GM21390 (cell line): ENCODE results near the gene TMEM232.
"Not testable (repeated sequence)": the region's sequence is repeated elsewhere in the genome, so short reads cannot be mapped to it uniquely, and the experiment has no call there.

Experiments
- ATAC-seq: cut with Tn5 transposase; IDR thresholded peaks from one replicate; pipeline ENCODE4 v1.9.1; 2021; ENCODE audit not compliant: unreplicated experiment

TMEM232 gene

DNA sequence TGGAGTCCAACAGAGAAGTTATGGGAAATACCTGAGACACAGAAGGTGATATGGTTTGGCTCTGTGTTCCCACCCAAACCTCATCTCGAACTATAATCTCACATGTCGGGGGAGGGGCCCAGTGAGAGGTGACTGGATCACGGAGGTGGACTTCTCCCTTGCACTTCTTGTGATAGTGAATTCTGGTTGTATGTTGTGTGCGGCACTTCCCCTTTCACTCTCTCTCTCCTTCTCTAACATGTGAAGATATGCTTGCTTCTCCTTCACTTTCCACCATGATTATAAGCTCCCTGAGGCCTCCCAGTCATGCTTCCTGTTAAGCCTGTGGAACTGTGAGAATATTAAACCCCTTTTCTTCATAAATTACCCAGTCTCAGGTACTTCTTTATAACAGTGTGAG lies 96.1 kb downstream of the TMEM232 start:
- no peak for ATAC-seq

DNA sequence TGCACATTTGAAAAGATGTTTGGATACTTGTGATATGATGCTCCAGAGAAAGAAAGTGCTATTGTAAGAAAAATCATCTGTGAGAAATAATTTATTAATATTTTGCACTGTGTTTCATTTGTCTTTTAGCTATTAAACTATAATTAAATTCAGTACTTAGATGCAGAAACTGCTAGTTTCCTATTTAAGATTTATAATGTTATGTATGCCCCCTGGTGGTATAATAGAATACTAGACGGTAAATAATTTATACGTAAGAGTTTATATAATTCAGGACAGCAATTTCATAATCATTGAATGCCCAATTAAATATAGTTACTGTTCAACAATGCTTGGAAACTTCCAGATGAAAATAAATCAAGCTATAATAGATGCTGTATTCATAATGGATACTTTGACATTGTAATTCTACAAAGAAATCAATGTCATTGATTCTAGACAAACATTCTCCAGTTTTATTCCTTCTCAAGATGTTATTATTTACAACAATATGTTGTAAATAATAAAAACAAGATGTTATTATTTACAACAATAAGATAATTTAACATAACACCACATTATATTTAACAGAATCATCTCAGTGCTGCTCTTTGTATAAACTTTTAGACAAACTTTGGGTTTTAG lies 101.0 kb downstream of the TMEM232 start:
- no peak for ATAC-seq

DNA sequence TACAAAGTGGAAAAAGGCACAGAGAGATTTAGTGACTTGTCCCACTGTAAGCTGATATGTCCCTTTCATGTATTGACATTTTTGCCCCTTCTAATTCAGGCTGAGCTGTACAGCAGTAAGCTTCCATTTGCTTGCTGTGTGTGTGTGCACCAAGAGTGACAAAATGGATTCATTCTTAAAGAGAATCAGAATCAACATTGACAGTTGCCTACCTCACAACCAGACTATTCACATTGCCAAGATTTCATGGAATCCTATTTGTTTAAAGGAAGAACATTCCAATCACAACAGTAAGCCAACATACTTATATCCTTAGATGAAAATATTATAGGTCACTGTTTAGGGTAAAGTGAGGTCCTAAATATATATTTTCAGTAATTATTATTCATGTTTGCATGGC lies 102.6 kb downstream of the TMEM232 start:
- no peak for ATAC-seq

DNA sequence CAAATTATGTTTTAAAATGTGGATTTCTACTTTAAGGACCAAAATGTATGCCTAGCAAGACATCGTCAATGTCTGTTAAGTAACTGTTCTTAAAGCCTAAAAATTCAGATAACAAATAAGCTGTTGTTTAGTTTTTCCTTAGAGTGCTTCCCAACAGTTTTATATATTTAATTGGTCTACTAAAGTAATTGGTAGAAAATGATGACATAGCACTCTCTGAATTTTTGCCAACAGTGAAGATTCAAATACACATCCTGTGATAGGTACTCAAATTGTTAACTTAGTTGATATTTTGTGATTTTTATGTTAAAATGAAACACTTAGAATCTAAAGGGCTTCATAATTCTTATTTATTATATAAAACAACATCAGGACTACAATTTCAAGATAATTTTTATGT lies 107.5 kb downstream of the TMEM232 start:
- ATAC-seq, result no peak

DNA sequence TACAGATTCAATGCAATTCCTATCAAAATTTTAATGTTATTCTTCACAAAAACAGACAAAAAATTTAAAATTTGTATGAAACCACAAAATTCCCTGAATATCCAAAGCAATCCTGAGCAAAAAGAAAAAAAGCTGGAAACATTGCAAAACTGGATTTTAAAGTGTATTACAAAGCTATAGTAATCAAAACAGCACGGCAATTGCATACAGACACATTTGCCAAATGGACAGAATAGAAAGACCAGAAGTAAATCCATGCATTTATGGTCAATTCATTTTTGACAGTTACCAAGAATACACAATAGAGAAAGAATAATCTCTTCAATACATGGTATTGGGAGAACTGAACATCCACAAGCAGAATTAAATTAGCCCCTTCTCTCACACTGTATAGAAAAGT lies 110.5 kb downstream of the TMEM232 start:
- no peak for ATAC-seq

DNA sequence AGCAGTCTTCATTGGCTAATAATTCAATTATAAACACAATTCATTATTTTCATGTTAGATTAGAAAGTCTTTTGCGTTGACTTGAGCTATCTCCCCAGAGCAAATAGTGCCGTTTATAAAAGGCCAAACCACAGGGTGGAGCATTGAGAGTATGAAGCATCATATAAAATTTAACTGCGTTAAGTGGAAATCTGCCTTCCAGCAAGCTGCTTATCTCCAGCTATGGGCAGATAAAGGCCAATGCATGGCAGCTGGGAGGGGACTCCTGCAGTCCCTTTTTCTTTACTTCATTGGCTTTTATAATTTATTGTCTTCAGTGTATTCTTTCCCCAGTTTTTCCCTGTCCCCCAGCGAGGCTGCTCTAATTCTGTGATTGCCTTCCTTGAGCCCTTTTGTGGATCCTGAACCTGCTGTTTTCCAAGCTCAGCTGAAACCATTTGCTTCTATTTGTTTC lies 113.7 kb downstream of the TMEM232 start:
- no peak for ATAC-seq

DNA sequence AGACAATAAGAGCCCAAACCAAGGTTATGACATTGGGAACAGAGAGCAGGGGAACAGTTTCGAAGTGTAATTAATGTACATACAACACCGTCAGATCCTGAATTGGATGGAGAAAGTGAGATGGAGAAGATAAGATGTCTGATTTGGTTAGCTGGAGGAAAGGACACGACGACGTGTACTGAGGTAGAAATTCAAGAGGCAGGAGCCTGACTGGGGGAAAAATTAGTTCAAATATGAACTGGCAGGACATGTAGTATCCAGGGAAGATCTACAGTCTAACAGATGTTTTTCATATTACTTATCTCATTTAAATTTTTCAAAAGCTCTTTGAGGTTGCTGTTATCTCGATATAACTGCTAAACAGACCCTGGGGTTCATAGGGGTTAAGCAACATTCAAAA lies 114.7 kb downstream of the TMEM232 start:
- no peak for ATAC-seq

DNA sequence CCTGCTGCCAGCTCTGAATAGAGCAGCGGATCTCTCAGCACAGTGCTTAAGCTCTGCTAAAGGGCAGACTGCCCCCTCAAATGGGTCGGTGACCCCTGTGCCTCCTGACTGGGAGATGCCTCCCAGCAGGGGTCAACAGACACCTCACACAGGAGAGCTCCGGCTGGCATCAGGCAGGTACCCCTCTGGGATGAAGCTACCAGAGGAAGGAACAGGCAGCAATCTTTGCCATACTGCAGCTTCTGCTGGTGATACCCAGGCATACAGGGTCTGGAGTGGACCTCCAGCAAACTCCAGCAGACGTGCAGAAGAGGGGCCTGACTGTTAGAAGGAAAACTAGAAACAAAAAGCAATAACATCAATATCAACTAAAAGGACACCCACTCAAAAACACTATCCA lies 131.6 kb downstream of the TMEM232 start:
- no peak for ATAC-seq

DNA sequence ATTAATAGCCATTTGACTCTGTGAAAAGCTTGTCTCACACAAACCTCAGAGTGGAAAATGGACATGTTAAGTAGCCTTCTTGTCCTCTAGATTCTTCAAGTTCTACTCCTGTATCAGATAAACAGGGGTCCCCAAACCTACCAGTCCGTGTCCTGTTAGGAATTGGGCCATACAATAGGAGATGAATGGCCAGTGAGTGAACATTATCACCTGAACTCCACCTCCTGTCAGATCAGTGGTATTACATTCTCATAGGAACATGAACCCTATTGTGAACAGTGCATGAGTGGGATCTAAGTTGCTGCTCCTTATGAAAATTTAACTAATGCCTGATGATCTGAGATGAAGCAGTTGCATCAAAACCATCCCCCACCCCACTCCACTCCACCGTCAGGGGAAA lies 136.3 kb downstream of the TMEM232 start:
- no peak for ATAC-seq

DNA sequence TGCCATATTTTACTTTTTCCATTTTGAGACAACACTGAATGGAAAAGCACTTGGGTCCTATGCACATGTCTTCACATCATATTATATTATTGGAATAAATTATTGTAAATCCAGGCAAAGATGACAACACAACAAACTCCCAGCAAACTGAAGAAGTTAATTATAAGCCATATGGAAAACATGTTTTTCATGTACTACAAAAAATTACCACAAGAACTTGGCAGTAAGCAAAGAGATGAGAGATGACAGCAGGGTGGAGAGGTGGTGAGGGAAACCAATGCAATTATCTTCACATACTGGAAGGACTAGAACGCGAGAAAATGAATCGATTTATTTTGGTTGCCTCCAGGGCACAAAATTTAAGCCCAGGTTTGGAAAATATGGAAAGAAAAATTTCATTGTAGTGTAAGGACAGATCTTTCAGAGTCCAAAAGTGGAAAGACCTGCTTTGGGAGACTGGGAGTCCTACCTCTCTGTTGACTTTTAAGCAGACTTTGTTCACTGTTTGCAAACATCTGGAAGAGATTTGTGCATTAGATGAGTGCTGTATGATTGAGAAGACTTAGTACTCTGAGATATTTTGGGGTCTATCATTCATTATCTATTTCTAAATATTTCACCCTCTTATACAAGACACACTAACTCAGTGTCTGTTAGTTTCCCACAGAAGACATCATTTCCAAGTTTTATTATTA lies 138.0 kb downstream of the TMEM232 start:
- ATAC-seq, result no peak

DNA sequence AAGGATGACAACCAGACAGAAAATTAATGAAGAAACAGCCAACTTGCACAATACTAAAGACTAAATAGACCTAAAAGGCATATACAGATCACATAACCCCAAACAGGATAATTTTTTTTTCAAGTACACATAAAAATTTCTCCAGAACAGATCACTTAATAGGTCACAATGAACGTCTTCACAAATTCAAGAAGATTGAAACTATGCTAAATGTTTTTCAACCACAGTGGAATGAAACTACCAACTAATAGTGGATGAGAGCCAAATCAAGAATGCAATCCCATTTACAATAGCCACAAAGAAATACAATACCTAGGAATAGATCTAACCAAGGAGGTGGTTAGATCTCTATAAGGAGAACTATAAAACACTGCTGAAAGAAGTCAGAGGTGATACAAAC lies 145.8 kb downstream of the TMEM232 start:
- ATAC-seq, result no peak

DNA sequence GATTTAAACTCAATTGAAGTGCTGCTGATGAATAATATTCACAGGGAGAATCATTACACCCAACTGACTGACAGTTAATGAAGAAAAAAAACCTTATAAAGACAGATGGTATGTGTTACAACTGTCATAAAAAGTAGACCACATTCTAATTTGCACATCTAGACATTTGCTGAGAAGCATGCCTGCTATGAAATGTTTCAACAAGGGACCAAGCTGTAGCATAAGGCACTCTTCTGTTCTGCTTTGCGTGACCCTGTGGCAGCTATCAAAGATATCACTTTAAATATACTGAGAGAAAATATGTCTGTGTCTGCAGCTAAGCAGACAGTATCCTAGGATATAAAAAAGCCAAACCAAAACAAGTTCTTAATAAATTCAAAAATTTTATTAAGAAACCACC lies 153.7 kb downstream of the TMEM232 start:
- ATAC-seq, result no peak

DNA sequence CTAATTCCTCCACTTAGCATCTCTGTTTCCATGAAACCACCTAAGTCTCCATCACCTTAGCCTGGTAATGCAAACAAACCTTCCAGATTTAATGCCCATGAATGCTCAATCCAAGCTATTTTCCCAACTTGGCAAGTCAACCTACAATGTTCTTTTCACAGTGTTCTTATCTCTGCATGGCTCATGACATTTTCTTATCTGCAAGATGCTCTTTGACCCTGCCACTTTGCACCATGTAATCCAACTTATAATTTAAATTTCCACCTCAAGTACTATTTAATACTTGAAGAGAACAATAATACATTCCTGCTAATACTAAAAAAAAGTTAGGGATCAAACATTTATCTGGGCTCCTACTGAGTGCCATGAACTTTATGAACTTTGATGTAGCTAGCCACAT lies 164.3 kb downstream of the TMEM232 start:
- ATAC-seq, result no peak

DNA sequence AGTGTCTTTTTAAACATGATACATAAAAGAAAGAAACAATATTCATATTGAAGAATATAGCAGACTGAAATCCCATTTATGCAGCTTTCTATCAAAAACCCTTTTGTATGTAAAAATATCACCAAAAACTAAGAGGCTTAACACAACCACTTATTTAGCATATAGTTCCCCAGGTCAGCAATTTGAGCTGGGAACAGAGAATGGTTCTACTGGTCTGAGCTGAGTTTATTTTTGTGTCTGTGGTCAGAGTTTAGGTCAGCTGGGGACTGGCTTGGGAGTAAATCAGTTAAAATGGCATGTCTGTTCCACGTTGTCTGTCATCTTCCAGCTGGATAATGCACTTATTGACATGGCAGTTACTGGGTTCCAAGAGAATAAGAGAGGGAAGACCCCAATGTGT lies 165.0 kb downstream of the TMEM232 start:
- no peak for ATAC-seq

DNA sequence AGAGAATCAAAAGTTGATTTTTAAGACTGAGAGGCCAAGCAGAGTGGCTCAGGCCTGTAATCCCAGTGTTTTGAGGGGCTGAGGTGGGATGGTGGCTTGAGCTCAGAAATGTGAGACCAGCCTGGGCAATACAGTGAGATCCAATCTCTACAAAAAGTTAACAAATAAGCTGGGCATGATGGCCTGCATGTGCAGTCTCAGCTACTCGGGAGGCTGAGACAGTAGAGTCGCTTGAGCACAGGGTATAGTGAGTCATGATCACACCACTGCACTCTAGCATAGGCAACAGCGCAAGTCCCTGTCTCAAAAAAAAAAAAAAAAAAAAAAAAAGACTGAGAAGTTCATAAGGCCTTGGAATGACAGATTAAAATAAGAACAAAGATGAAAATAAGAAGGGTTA lies 177.2 kb downstream of the TMEM232 start:
- ATAC-seq, result no peak

DNA sequence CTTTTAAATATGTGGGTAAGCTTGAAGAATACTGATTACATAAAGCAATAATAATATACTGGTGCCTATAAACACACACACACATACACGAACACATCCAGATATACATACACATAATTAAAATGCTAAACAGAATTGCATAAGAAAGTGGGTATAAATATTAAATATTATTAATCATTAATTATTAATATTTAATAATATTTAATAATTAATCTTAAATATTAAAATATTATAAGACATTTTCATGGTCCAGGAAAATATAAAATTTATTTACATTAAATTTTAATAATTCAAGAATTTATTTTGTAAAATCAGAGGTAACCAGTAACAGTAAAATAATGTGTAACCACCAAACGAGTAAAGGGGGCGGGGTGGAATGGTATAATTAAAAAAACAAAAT lies 178.3 kb downstream of the TMEM232 start:
- no peak for ATAC-seq

DNA sequence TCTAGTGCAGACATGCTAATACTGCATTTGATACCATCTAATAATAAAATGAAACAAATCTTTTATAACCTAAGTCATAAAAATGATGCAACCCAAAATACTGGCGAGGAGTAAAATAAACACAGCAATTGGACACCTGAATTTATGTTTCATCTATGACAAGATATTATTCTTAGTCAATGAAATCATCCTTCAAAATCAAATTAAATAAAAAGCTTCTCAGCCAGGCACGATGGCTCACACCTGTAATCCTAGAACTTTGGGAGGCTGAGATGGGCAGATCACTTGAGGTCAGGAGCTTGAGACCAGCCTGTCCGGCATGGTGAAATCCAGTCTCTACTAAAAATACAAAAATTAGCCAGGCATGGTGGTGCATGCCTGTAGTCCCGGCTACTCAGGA lies 179.0 kb downstream of the TMEM232 start:
- no peak for ATAC-seq

DNA sequence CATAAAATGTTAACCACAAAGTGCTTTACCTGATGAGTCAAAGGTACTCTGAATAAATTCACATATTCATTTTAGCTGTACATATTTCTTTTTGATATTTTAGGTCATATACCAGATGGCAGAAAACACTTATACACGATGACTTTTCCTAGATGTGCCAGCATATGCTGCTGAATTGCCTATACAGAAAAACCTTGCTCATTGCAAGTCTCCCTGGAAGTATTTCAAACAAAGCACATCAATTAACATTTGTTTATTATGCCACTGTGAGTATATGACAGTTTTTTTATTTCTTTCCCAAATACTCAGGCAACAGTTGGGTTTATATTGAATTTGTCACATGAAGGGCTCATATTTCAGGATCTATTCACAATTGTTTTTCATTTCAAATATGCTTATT lies 180.8 kb downstream of the TMEM232 start:
- ATAC-seq, result no peak

DNA sequence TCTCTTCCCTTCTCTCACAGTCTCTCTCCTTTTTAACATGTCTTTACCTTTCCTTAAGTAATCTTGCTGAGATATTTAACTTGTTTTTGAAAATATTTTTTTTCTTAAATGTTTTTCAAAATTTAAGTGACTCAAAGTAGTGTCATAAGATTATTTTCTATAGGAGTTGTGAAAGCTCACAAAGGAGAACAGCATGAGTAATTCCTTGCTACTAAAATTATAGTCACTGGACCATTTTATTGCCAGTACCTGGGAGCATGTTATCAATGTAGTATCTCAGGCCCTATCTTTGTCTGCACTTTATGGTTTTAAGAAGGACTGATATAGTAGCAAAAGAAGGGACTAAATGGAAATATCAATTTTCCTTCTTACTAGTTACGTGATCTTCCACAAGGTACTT lies 181.9 kb downstream of the TMEM232 start:
- no peak for ATAC-seq

DNA sequence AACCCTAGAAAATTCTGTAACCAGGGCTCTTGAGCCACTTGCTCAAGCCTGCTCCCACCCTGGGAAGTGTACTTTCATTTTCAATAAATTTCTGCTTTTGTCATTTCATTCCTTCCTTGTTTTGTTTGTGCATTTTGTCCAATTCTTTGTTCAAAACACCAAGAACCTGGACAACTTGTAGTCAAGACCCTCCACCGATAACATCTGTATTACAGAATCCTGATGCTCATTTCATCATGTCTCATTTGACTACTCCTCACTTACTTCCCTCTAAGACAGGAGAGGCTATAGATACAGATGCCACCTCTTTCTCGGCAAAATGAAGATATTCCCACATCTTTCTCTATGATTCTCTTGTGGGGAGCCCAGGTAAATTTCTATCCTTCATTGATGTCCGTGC lies 183.5 kb downstream of the TMEM232 start:
- no peak for ATAC-seq

DNA sequence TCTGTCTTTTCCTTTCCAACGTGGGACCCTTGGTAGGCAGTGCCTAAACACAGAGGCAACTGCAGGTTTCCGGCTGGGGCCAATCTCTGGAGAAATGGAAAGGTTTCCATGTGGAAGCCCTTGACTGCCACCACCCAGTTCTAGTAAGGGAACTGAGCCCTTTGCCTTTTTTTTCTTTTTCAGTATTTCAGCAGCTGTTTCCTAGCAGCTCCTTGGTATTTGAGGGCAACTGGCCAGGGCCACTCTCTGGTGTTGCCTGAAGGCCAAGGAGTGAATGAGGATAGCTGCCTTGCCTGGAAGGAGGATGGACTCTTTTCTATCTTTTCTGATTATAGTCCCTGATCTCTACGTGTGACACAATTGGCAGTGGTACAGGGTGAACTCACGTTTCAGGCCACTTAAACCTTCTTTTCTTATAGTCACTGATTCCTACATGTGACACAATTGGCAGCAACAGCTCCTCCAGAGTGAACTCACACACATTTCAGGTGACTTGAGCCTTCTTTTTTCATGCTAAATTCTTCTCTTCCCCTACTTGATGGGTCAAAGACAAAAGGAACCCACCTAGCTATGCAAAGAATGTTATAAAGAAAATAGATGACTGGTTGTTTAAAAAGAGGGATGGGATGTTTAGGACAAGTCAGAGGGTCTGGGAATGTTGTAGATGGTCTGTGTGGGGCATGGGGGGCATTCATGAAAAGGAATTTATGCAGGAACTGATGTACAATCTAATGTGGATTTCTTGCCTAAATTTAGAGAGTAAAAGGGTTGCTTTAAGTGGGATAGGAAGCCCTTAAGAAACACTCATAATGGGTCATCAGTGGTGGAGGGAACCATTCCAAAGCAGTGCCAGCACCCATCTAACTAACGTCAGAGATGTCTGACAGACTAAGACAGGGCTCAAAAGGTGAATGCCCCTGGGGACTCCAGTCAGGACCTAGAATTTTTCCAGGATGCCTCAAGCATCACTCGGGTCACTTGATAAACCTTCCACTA lies 190.1 kb downstream of the TMEM232 start:
- ATAC-seq, result no peak

DNA sequence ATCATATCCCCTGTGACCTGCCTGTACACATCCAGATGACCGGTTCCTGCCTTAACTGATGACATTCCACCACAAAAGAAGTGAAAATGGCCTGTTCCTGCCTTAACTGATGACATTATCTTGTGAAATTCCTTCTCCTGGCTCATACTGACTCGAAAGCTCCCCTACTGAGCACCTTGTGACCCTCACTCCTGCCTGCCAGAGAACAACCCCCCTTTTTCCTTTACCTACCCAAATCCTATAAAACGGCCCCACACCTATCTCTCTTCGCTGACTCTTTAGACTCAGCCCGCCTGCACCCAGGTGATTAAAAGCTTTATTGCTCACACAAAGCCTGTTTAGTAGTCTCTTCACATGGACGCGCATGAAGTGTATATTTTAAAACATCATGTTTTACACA lies 191.3 kb downstream of the TMEM232 start:
- ATAC-seq, result not testable (repeated sequence)
